ENCODE measurements around the gene NUTM2B. TPM values are rescaled to one million over a fixed set of nuclear protein-coding genes. Genes with fewer than 3 reads are reported as not detected.
"Not testable (repeated sequence)": the region's sequence is repeated elsewhere in the genome, so short reads cannot be mapped to it uniquely, and the experiment has no call there.

The NUTM2B gene, protein sequence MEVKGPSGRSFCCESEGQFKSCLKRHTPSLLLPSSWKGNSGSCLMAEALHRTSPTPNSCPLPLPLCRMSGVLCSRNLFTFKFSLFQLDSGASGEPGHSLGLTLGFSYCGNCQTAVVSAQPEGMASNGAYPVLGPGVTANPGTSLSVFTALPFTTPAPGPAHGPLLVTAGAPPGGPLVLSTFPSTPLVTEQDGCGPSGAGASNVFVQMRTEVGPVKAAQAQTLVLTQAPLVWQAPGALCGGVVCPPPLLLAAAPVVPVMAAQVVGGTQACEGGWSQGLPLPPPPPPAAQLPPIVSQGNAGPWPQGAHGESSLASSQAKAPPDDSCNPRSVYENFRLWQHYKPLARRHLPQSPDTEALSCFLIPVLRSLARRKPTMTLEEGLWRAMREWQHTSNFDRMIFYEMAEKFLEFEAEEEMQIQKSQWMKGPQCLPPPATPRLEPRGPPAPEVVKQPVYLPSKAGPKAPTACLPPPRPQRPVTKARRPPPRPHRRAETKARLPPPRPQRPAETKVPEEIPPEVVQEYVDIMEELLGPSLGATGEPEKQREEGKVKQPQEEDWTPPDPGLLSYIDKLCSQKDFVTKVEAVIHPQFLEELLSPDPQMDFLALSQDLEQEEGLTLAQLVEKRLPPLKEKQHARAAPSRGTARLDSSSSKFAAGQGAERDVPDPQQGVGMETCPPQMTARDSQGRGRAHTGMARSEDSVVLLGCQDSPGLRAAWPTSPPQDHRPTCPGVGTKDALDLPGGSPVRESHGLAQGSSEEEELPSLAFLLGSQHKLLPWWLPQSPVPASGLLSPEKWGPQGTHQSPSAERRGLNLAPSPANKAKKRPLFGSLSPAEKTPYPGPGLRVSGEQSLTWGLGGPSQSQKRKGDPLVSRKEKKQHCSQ
- total RNA-seq (0.61 TPM), polyA plus RNA-seq (0.09 TPM)
- long read RNA-seq, donor 1: 0 reads
- long read RNA-seq, donor 2: 0 reads
- long read RNA-seq, donor 3: 0 reads
- long read RNA-seq, donor 4, partial matches to known transcripts: 13 of 13 reads
- long read RNA-seq, donor 4, other reads (novel, unspliced or antisense): 0 of 13 reads
- long read RNA-seq, donor 5: 0 reads
- long read RNA-seq, donor 6: 0 reads
- long read RNA-seq, donor 7: 0 reads
- long read RNA-seq, donor 8: 0 reads
- long read RNA-seq, donor 9: 0 reads
- long read RNA-seq, donor 10: 0 reads

GRCh38 chr10:79702927-79703326 is at the start of gene NUTM2B:
NUTM2B (plus strand) TSS chr10:79703227; CDS start chr10:79703610, 383 bp downstream.
- H3K27ac ChIP-seq (ENCODE audit: low read depth in 1 of 2, low read length in 1 of 2); H3K4me1 ChIP-seq (ENCODE audit: control insufficient read depth in 2 of 2, insufficient read depth in 2 of 2, low read length in 2 of 2); H3K27me3 ChIP-seq (ENCODE audit: control insufficient read depth in 2 of 2, insufficient read depth in 1 of 2, low read length in 1 of 2); H3K9me3 ChIP-seq (ENCODE audit: control insufficient read depth in 2 of 2, insufficient read depth in 1 of 2, low read length in 1 of 2); H3K4me3 ChIP-seq (ENCODE audit: low read length in 2 of 2); DNase-seq (ENCODE audit: low read depth in 6 of 9, low spot score in 9 of 9); H3K36me3 ChIP-seq (ENCODE audit: control insufficient read depth in 2 of 2, insufficient read depth in 2 of 2, low read length in 1 of 2): not testable (repeated sequence)
- WGBS: 83% methylated on average over 1 of the region's 3 CpGs

- not testable (repeated sequence) for H3K9me3 ChIP-seq (ENCODE audit: control insufficient read depth in 2 of 2, insufficient read depth in 1 of 2, low read length in 1 of 2); H3K36me3 ChIP-seq (ENCODE audit: control insufficient read depth in 2 of 2, insufficient read depth in 2 of 2, low read length in 1 of 2); H3K4me1 ChIP-seq (ENCODE audit: control insufficient read depth in 2 of 2, insufficient read depth in 2 of 2, low read length in 2 of 2); H3K4me3 ChIP-seq (ENCODE audit: low read length in 2 of 2); H3K27me3 ChIP-seq (ENCODE audit: control insufficient read depth in 2 of 2, insufficient read depth in 1 of 2, low read length in 1 of 2); DNase-seq (ENCODE audit: low read depth in 6 of 9, low spot score in 9 of 9); H3K27ac ChIP-seq (ENCODE audit: low read depth in 1 of 2, low read length in 1 of 2)
Observed at GRCh38 chr10:79663287-79663686, 39.7 kb upstream of the NUTM2B start.

- not testable (repeated sequence) for H3K9me3 ChIP-seq (ENCODE audit: control insufficient read depth in 2 of 2, insufficient read depth in 1 of 2, low read length in 1 of 2); H3K27ac ChIP-seq (ENCODE audit: low read depth in 1 of 2, low read length in 1 of 2); H3K27me3 ChIP-seq (ENCODE audit: control insufficient read depth in 2 of 2, insufficient read depth in 1 of 2, low read length in 1 of 2); H3K4me3 ChIP-seq (ENCODE audit: low read length in 2 of 2); H3K4me1 ChIP-seq (ENCODE audit: control insufficient read depth in 2 of 2, insufficient read depth in 2 of 2, low read length in 2 of 2); H3K36me3 ChIP-seq (ENCODE audit: control insufficient read depth in 2 of 2, insufficient read depth in 2 of 2, low read length in 1 of 2); DNase-seq (ENCODE audit: low read depth in 6 of 9, low spot score in 9 of 9)
- WGBS: 64% methylated on average over 3 of the region's 4 CpGs
Observed at GRCh38 chr10:79664686-79665085, 38.3 kb upstream of the NUTM2B start.

- H3K27ac ChIP-seq (ENCODE audit: low read depth in 1 of 2, low read length in 1 of 2); H3K27me3 ChIP-seq (ENCODE audit: control insufficient read depth in 2 of 2, insufficient read depth in 1 of 2, low read length in 1 of 2); H3K4me1 ChIP-seq (ENCODE audit: control insufficient read depth in 2 of 2, insufficient read depth in 2 of 2, low read length in 2 of 2); H3K36me3 ChIP-seq (ENCODE audit: control insufficient read depth in 2 of 2, insufficient read depth in 2 of 2, low read length in 1 of 2); H3K4me3 ChIP-seq (ENCODE audit: low read length in 2 of 2); H3K9me3 ChIP-seq (ENCODE audit: control insufficient read depth in 2 of 2, insufficient read depth in 1 of 2, low read length in 1 of 2); DNase-seq (ENCODE audit: low read depth in 6 of 9, low spot score in 9 of 9): not testable (repeated sequence)
- no CpG with 5 or more reads among the region's 1 CpG for WGBS
Observed at GRCh38 chr10:79669248-79669788, 33.7 kb upstream of the NUTM2B start.

GRCh38 chr10:79674878-79675277 is 28.1 kb upstream of the NUTM2B start:
- not testable (repeated sequence) for H3K36me3 ChIP-seq (ENCODE audit: control insufficient read depth in 2 of 2, insufficient read depth in 2 of 2, low read length in 1 of 2); H3K4me1 ChIP-seq (ENCODE audit: control insufficient read depth in 2 of 2, insufficient read depth in 2 of 2, low read length in 2 of 2); H3K27ac ChIP-seq (ENCODE audit: low read depth in 1 of 2, low read length in 1 of 2); H3K27me3 ChIP-seq (ENCODE audit: control insufficient read depth in 2 of 2, insufficient read depth in 1 of 2, low read length in 1 of 2); H3K9me3 ChIP-seq (ENCODE audit: control insufficient read depth in 2 of 2, insufficient read depth in 1 of 2, low read length in 1 of 2); H3K4me3 ChIP-seq (ENCODE audit: low read length in 2 of 2); DNase-seq (ENCODE audit: low read depth in 6 of 9, low spot score in 9 of 9)
- WGBS: 93% methylated on average over 2 of the region's 2 CpGs

- not testable (repeated sequence) for H3K9me3 ChIP-seq (ENCODE audit: control insufficient read depth in 2 of 2, insufficient read depth in 1 of 2, low read length in 1 of 2); DNase-seq (ENCODE audit: low read depth in 6 of 9, low spot score in 9 of 9); H3K27ac ChIP-seq (ENCODE audit: low read depth in 1 of 2, low read length in 1 of 2); H3K27me3 ChIP-seq (ENCODE audit: control insufficient read depth in 2 of 2, insufficient read depth in 1 of 2, low read length in 1 of 2); H3K4me1 ChIP-seq (ENCODE audit: control insufficient read depth in 2 of 2, insufficient read depth in 2 of 2, low read length in 2 of 2); H3K4me3 ChIP-seq (ENCODE audit: low read length in 2 of 2)
- WGBS: 97% methylated on average over 20 of the region's 20 CpGs
- peaks cover 0 to 10% of the 10 kb centered on the region in 2 donors for H3K36me3 ChIP-seq (ENCODE audit: control insufficient read depth in 2 of 2, insufficient read depth in 2 of 2, low read length in 1 of 2)
Observed at GRCh38 chr10:79683026-79683883, 19.8 kb upstream of the NUTM2B start.

DNA sequence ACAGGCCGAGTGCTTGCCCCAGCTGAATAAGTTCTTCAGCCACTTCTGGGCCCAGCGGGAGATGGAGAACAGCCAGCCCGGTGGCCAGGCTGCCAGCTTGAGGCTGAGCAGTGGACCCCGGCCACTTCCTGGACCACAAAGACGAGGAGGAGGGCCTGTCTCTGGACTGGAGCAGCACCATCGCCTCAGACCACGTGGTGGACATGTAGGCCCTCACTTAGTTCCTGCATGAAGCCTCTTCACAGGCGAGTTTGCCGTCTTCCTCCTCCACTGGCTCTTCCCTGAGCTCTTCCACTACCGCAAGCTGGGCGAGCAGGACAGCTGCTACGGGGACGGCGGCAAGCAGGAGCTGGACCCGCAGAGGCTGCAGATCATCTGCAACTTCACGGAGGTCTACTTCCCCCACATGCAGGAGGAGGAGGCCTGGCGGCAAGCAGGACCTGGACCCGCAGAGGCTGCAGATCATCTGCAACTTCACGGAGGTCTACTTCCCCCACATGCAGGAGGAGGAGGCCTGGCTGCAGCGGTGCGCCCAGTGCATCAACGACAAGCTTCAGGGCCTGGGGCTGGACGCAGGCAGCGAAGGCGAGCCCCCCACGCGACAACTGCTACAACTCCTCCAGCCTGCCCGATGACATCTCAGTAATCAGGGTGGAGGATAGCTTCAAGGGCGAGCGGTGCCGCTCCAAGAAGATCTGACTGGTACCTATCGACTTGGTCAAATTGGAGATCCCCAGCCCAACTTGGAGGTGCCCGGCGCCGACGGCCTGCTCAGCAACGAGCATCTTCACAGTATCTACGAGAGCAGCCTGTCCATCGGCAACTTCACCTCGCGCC is 18.9 kb upstream of the NUTM2B start:
- H3K4me1 ChIP-seq (ENCODE audit: control insufficient read depth in 2 of 2, insufficient read depth in 2 of 2, low read length in 2 of 2); H3K4me3 ChIP-seq (ENCODE audit: low read length in 2 of 2); H3K9me3 ChIP-seq (ENCODE audit: control insufficient read depth in 2 of 2, insufficient read depth in 1 of 2, low read length in 1 of 2); H3K27ac ChIP-seq (ENCODE audit: low read depth in 1 of 2, low read length in 1 of 2); H3K27me3 ChIP-seq (ENCODE audit: control insufficient read depth in 2 of 2, insufficient read depth in 1 of 2, low read length in 1 of 2); DNase-seq (ENCODE audit: low read depth in 6 of 9, low spot score in 9 of 9): not testable (repeated sequence)
- WGBS: 95% methylated on average over 41 of the region's 41 CpGs
- peaks cover 0 to 10% of the 10 kb centered on the region in 2 donors for H3K36me3 ChIP-seq (ENCODE audit: control insufficient read depth in 2 of 2, insufficient read depth in 2 of 2, low read length in 1 of 2)
